Measurements from ENCODE around the gene PDHB.

DNA sequence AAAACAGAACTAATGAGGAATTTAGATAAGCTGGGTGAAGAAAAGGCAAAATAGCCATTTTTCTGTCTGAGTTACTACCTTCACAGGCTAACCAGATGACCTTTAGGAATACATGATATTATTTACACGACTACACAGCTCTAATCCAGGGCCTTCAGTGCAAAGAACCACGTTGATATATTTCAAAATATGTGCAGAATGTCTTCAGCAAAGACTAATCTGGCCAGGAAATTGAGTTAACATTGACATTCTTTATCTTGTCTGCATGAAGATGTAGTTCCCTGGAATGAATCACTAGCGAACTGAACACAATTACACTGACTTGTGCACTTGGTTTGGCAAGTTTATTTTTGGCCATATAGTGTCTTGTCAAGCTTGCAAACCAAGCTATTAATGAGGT, 41.5 kb downstream of the PDHB start:
- TF ChIP-seq EZH2 (IDR thresholded peaks at IDR 0.05; ENCODE audit: insufficient read depth, poor library complexity, severe bottlenecking) (no peak), EZH2phosphoT487 (IDR thresholded peaks at IDR 0.05; ENCODE audit: insufficient read depth, low read depth) (no peak)

Data from GM23248 (cell line).